SK-N-SH treated with all-trans-retinoic acid at 6 μM for 48 hours (cell line): ENCODE results near the gene FRMPD2.
"Not testable (repeated sequence)": the region's sequence is repeated elsewhere in the genome, so short reads cannot be mapped to it uniquely, and the experiment has no call there.

Experiments used
- ISL1 ChIP-seq: fragments of 250-450 bp; sonication (Bioruptor Pico); IDR thresholded peaks from 2 replicates; pipeline ENCODE4 v2.1.2; 2022; ENCODE audit warnings: mild to moderate bottlenecking, moderate library complexity
- OSR1 ChIP-seq: fragments of 250-450 bp; sonication (Bioruptor Pico); IDR thresholded peaks from 2 replicates; pipeline ENCODE4 v1.8.0; 2022; ENCODE audit warnings: moderate library complexity, mild to moderate bottlenecking, inconsistent platforms
- PATZ1 ChIP-seq: fragments of 250-450 bp; sonication (Bioruptor Pico); IDR thresholded peaks from 2 replicates; pipeline ENCODE4 v1.8.0; 2020; ENCODE audit warnings: mild to moderate bottlenecking, moderate library complexity, borderline replicate concordance
- PPARA ChIP-seq: fragments of 250-450 bp; sonication (Bioruptor Pico); IDR thresholded peaks from 2 replicates; pipeline ENCODE4 v1.5.0; 2020; ENCODE audit warnings: mild to moderate bottlenecking, borderline replicate concordance
- RARB ChIP-seq: fragments of 250-450 bp; sonication (Bioruptor Pico); IDR thresholded peaks from 2 replicates; pipeline ENCODE4 v1.8.0; 2021; ENCODE audit warnings: mild to moderate bottlenecking, moderate library complexity
- TOX ChIP-seq: fragments of 250-450 bp; sonication (Bioruptor Pico); IDR thresholded peaks from 2 replicates; pipeline ENCODE4 v1.8.0; 2021; ENCODE audit warnings: mild to moderate bottlenecking, moderate library complexity, borderline replicate concordance
- ZFP30 ChIP-seq: fragments of 450-650 bp; formaldehyde crosslinking; IDR thresholded peaks from 2 replicates; pipeline ENCODE4 v1.5.0; 2022; ENCODE audit warnings: mild to moderate bottlenecking, moderate library complexity
- ZNF565 ChIP-seq: fragments of 450-650 bp; formaldehyde crosslinking; conservative IDR thresholded peaks from 2 replicates; pipeline ENCODE4 v1.5.0; 2020; ENCODE audit warnings: low read depth, mild to moderate bottlenecking, moderate library complexity
- ZNF8 ChIP-seq: fragments of 450-650 bp; formaldehyde crosslinking; IDR thresholded peaks from 2 replicates; pipeline ENCODE4 v1.5.0; 2020; ENCODE audit warnings: mild to moderate bottlenecking, moderate library complexity

GRCh38 chr10:48125631-48126030 lies 148.9 kb downstream of the FRMPD2 start:
- not testable (repeated sequence) for TF ChIP-seq ZNF565 (CRISPR knock-in tag); ZFP30 (CRISPR knock-in tag); ZNF8; ISL1; PATZ1; RARB (CRISPR knock-in tag); OSR1; TOX; PPARA (CRISPR knock-in tag)
